Measurements from ENCODE around the gene CPLANE1.
"Not testable (repeated sequence)": the region's sequence is repeated elsewhere in the genome, so short reads cannot be mapped to it uniquely, and the experiment has no call there.

CPLANE1 gene

GRCh38 chr5:37208883-37209797 is 40.0 kb downstream of the CPLANE1 start:
- no peak for DNase-seq (ENCODE audit: low read depth)

- no peak for DNase-seq (ENCODE audit: low read depth)
These were observed 41.4 kb downstream of the CPLANE1 start for GRCh38 chr5:37207802-37208201.

- DNase-seq (ENCODE audit: low read depth): no peak
These were observed 42.4 kb downstream of the CPLANE1 start for GRCh38 chr5:37206736-37207135.

GRCh38 chr5:37198842-37199241 is 50.3 kb downstream of the CPLANE1 start:
- no peak for DNase-seq (ENCODE audit: low read depth)

- no peak for DNase-seq (ENCODE audit: low read depth)
These were observed 51.1 kb downstream of the CPLANE1 start for GRCh38 chr5:37198061-37198460.

- no peak for DNase-seq (ENCODE audit: low read depth)
These were observed 51.7 kb downstream of the CPLANE1 start for GRCh38 chr5:37197340-37198050.

GRCh38 chr5:37190592-37190991 is 58.6 kb downstream of the CPLANE1 start:
- no peak for DNase-seq (ENCODE audit: low read depth)

- no peak for DNase-seq (ENCODE audit: low read depth)
These were observed 59.8 kb downstream of the CPLANE1 start for GRCh38 chr5:37189355-37189754.

- DNase-seq (ENCODE audit: low read depth): no peak
These were observed 61.7 kb downstream of the CPLANE1 start for GRCh38 chr5:37187465-37187977.

GRCh38 chr5:37184748-37185364 is 64.3 kb downstream of the CPLANE1 start:
- no peak for DNase-seq (ENCODE audit: low read depth)

GRCh38 chr5:37182667-37183066 is 66.5 kb downstream of the CPLANE1 start:
- no peak for DNase-seq (ENCODE audit: low read depth)

GRCh38 chr5:37174928-37175327 is 74.2 kb downstream of the CPLANE1 start:
- DNase-seq (ENCODE audit: low read depth): no peak

GRCh38 chr5:37172957-37173356 is 76.2 kb downstream of the CPLANE1 start:
- no peak for DNase-seq (ENCODE audit: low read depth)

GRCh38 chr5:37170856-37171255 is 78.3 kb downstream of the CPLANE1 start:
- no peak for DNase-seq (ENCODE audit: low read depth)

- no peak for DNase-seq (ENCODE audit: low read depth)
These were observed 83.0 kb downstream of the CPLANE1 start for GRCh38 chr5:37166197-37166596.

- DNase-seq (ENCODE audit: low read depth): no peak
These were observed 83.4 kb downstream of the CPLANE1 start for GRCh38 chr5:37165761-37166160.

GRCh38 chr5:37153661-37154060 is 95.5 kb downstream of the CPLANE1 start:
- no peak for DNase-seq (ENCODE audit: low read depth)

- no peak for DNase-seq (ENCODE audit: low read depth)
These were observed 102.3 kb downstream of the CPLANE1 start for GRCh38 chr5:37146896-37147295.

- no peak for DNase-seq (ENCODE audit: low read depth)
These were observed 112.5 kb downstream of the CPLANE1 start for GRCh38 chr5:37136694-37137093.

GRCh38 chr5:37135312-37135711 is 113.9 kb downstream of the CPLANE1 start:
- not testable (repeated sequence) for DNase-seq (ENCODE audit: low read depth)

- no peak for DNase-seq (ENCODE audit: low read depth)
These were observed 115.2 kb downstream of the CPLANE1 start for GRCh38 chr5:37133939-37134338.

- DNase-seq (ENCODE audit: low read depth): no peak
These were observed 116.5 kb downstream of the CPLANE1 start for GRCh38 chr5:37132646-37133045.

- no peak for DNase-seq (ENCODE audit: low read depth)
These were observed 127.7 kb downstream of the CPLANE1 start for GRCh38 chr5:37121465-37121864.

All from stimulated activated CD8-positive, alpha-beta memory T cell treated with anti-CD3 and anti-CD28 coated beads, Interleukin-12 subunit alpha, Interleukin-12 subunit beta, amount 100 ng/mL, for 1 hour (primary cell).